K562 (cell line): Measurements from ENCODE around the gene ASIC1. TPM values are rescaled to one million over a fixed set of nuclear protein-coding genes. Genes with fewer than 3 reads are reported as not detected.

Experiments
- CBFA2T2 ChIP-seq: fragments of 450-650 bp; conservative IDR thresholded peaks from 2 replicates; pipeline ENCODE4 v1.6.1; 2017; ENCODE audit warnings: mild to moderate bottlenecking
- CBX1 ChIP-seq: sonication (generic); IDR thresholded peaks from 2 replicates; pipeline ENCODE4 v1.6.1; 2016; ENCODE audit warnings: antibody characterized with exemption, low read depth, mild to moderate bottlenecking
- CEBPB ChIP-seq: fragments of 450-650 bp; IDR thresholded peaks from 2 replicates; pipeline ENCODE4 v1.6.1; 2016; ENCODE audit warnings: missing genetic modification characterization, missing compliant biosample characterization
- E2F6 ChIP-seq, 2 experiments: IDR thresholded peaks; 2 replicates each; pipeline ENCODE4 v1.6.1; 2011; ENCODE audit warnings: borderline replicate concordance in 1 of 2, control low read depth in 1 of 2, low read depth in 1 of 2, low read length in 1 of 2, mild to moderate bottlenecking in 1 of 2, mixed read lengths in 1 of 2, moderate library complexity in 1 of 2; ENCODE audit not compliant: insufficient read depth in 1 of 2, insufficient read length in 1 of 2, poor library complexity in 1 of 2, severe bottlenecking in 1 of 2; ENCODE audit errors: extremely low read depth in 1 of 2
- ESRRA ChIP-seq: fragments of 450-650 bp; IDR thresholded peaks from 2 replicates; pipeline ENCODE4 v1.6.1; 2014; ENCODE audit warnings: low read depth, mild to moderate bottlenecking, moderate library complexity, borderline replicate concordance
- GTF2E2 ChIP-seq: fragments of 200-800 bp; sonication (Bioruptor generic); IDR thresholded peaks from 2 replicates; pipeline ENCODE4 v1.6.1; 2016; ENCODE audit warnings: missing genetic modification characterization, missing compliant biosample characterization
- GTF3C2 ChIP-seq: IDR thresholded peaks from 3 replicates; pipeline ENCODE4 v1.6.1; 2011; ENCODE audit warnings: borderline replicate concordance, mild to moderate bottlenecking, moderate library complexity; ENCODE audit not compliant: insufficient read length; ENCODE audit errors: extremely low read depth
- ILK ChIP-seq: fragments of 450-650 bp; IDR thresholded peaks from 2 replicates; pipeline ENCODE4 v1.6.1; 2016; ENCODE audit warnings: missing genetic modification characterization, low read depth, mild to moderate bottlenecking, missing compliant biosample characterization, moderate library complexity, borderline replicate concordance
- KAT8 ChIP-seq: fragments of 450-650 bp; IDR thresholded peaks from 2 replicates; pipeline ENCODE4 v1.6.1; 2016; ENCODE audit warnings: low read depth, mild to moderate bottlenecking
- MNT ChIP-seq, 2 experiments: fragments of 450-650 bp; conservative IDR thresholded peaks; 2 replicates each; pipeline ENCODE4 v1.6.1; 2017; ENCODE audit warnings: mild to moderate bottlenecking in 2 of 2, moderate library complexity in 2 of 2
- NEUROD1 ChIP-seq: fragments of 150-350 bp; IDR thresholded peaks from 2 replicates; pipeline ENCODE4 v1.6.1; 2014; ENCODE audit warnings: borderline replicate concordance, low read length, low read depth; ENCODE audit not compliant: partially characterized antibody
- POLR2AphosphoS2 ChIP-seq: IDR thresholded peaks from 2 replicates; pipeline ENCODE4 v1.6.1; 2012; ENCODE audit warnings: low read length, improper control_type of control experiment
- POU5F1 ChIP-seq: fragments of 150-350 bp; IDR thresholded peaks from 2 replicates; pipeline ENCODE4 v1.6.1; 2014; ENCODE audit warnings: borderline replicate concordance, low read length, low read depth, mild to moderate bottlenecking; ENCODE audit not compliant: partially characterized antibody
- PYGO2 ChIP-seq: fragments of 450-650 bp; IDR thresholded peaks from 2 replicates; pipeline ENCODE4 v1.6.1; 2016; ENCODE audit warnings: mild to moderate bottlenecking, missing genetic modification characterization, moderate library complexity, missing compliant biosample characterization
- SAFB2 ChIP-seq: fragments of 200-400 bp; formaldehyde crosslinking; IDR thresholded peaks from 2 replicates; pipeline ENCODE4 v1.6.1; 2018; ENCODE audit warnings: borderline replicate concordance, low read length, low read depth, moderate library complexity; ENCODE audit not compliant: severe bottlenecking
- SMAD1 ChIP-seq: fragments of 150-350 bp; IDR thresholded peaks from 2 replicates; pipeline ENCODE4 v1.6.1; 2014; ENCODE audit warnings: low read length, low read depth; ENCODE audit not compliant: partially characterized antibody
- ZFX ChIP-seq: sonication (generic); formaldehyde crosslinking; IDR thresholded peaks from 2 replicates; pipeline ENCODE4 v1.8.0; 2022; ENCODE audit warnings: mild to moderate bottlenecking, missing genetic modification reagents, moderate library complexity
- ZNF507 ChIP-seq: conservative IDR thresholded peaks from 2 replicates; pipeline ENCODE4 v1.6.1; 2017; ENCODE audit warnings: missing genetic modification characterization, missing compliant biosample characterization
- ZNF512 ChIP-seq: IDR thresholded peaks from 2 replicates; pipeline ENCODE4 v1.6.1; 2016; ENCODE audit warnings: missing genetic modification characterization, missing compliant biosample characterization
- ZNF699 ChIP-seq: fragments of 250-450 bp; sonication (Bioruptor Pico); IDR thresholded peaks from 2 replicates; pipeline ENCODE4 v1.8.0; 2021; ENCODE audit warnings: mild to moderate bottlenecking, moderate library complexity; ENCODE audit not compliant: insufficient replicate concordance
- polyA plus RNA-seq, 8 experiments: library from polyadenylated mRNA; depleted of rRNA in 4 of 8; stranded (reverse) in 5 of 8; unstranded in 3 of 8; fragments of >200 nt; fragmentation: Nextera tagmentation in 2 of 8; fragmentation: Illumina TruSeq in 1 of 8; extraction: Ambion mirVana in 2 of 8; extraction: Trizol in 1 of 8; gene quantifications; 2 replicates each; pipeline versions ENCODE4 v1.2.1 to v1.2.3, GENCODE V29; 2011 to 2014; ENCODE audit warnings: inconsistent platforms in 1 of 8, missing spikeins in 1 of 8
- total RNA-seq, 7 experiments: library from RNA; depleted of rRNA in 6 of 7; stranded (reverse); fragments of >200 nt in 6 of 7; fragmentation: Illumina TruSeq in 2 of 7; extraction: Trizol in 2 of 7; gene quantifications; 2 replicates each; pipeline versions ENCODE4 v1.2.1 to v1.2.3, GENCODE V29; 2011 to 2021; ENCODE audit warnings: low replicate concordance in 1 of 7

The ASIC1 gene
- total and polyA plus RNA-seq, 9 of the 15 experiments (the other 6 are each of a cell fraction or from before 2014, with no cell fraction given): 0.01 to 1.7 (median 0.45) TPM

GRCh38 chr12:50111693-50112455, 54.5 kb downstream of the ASIC1 start, which contains the start of gene COX14 (continued):
- TF ChIP-seq MNT (conservative IDR thresholded peaks at IDR 0.05) (peak; percentile 95 to 97), PYGO2 (no peak), GTF2E2 (tag) (no peak), ZNF699 (CRISPR knock-in tag) (no peak), SMAD1 (no peak), ESRRA (peak; percentile 70), ZFX (CRISPR knock-in tag) (peak; percentile 86), ZNF507 (no peak), SAFB2 (no peak), NEUROD1 (no peak), POLR2AphosphoS2 (no peak), CBX1 (no peak; the same call in 1 of the 2 replicates), GTF3C2 (no peak), E2F6 (IDR thresholded peaks at IDR 0.05; ENCODE audit: borderline replicate concordance in 1 of 2, extremely low read depth in 1 of 2, insufficient read depth in 1 of 2, insufficient read length in 1 of 2, low read depth in 1 of 2, low read length in 1 of 2, poor library complexity in 1 of 2, severe bottlenecking in 1 of 2) (peak; percentile 82 to 89), KAT8 (no peak), ZNF512 (tag) (no peak), CEBPB (tag) (no peak), ILK (tag) (no peak), POU5F1 (peak; percentile 37), CBFA2T2 (no peak)
